ENCODE results near the gene ASNSD1.

DNA sequence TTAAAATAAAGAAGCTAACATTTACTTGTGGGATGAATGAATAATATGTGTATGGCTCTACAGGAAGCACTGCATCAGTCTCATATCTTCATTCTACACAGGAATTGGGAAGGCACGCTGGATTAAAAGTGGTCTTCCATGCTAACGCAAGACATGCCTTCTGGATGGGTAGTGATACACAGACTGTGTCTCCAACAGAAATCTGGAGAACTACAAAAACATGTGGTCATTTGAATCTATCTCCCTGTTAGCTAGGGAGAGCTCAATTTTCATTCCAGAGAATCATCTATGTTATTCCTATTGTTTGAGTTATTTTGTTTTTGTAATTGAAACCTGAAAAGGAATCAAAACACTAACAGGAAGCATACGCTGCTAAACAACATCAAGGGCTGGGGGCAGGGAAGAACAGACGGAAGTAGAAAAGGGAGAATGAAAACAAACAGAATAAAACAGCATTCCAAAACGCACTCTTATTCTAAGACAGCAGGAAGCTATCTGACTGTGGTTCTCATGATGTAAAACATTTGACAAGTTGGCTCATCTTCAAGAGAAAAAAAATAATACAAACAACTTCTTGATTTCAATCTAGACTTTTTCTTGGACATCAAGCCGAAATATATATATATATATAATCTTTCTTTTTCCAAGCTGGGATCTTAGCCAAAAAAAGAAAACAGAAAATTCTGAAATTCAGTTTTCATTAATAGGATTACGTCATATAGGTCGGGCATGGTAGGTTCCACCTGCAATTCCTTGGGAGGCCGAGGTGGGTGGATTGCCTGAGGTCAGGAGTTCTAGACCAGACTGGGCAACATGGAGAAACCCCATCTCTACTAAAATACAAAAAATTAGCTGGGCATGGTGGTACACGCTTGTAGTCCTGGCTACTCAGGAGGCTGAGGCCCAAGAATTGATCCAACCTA is 31.5 kb upstream of the ASNSD1 start:
- TF ChIP-seq CTCF (IDR thresholded peaks at IDR 0.05) (no peak), POLR2AphosphoS5 (IDR thresholded peaks at IDR 0.05) (no peak)

Measured in sigmoid colon (tissue), 4 donors.